HG02938 (cell line): Measurements from ENCODE around the gene SPIRE2.
"Not testable (repeated sequence)": the region's sequence is repeated elsewhere in the genome, so short reads cannot be mapped to it uniquely, and the experiment has no call there.

Experiments used
- ATAC-seq: cut with Tn5 transposase; IDR thresholded peaks from one replicate; pipeline ENCODE4 v1.9.1; 2021; ENCODE audit warnings: mild to moderate bottlenecking, moderate library complexity; ENCODE audit not compliant: unreplicated experiment

Gene SPIRE2

DNA sequence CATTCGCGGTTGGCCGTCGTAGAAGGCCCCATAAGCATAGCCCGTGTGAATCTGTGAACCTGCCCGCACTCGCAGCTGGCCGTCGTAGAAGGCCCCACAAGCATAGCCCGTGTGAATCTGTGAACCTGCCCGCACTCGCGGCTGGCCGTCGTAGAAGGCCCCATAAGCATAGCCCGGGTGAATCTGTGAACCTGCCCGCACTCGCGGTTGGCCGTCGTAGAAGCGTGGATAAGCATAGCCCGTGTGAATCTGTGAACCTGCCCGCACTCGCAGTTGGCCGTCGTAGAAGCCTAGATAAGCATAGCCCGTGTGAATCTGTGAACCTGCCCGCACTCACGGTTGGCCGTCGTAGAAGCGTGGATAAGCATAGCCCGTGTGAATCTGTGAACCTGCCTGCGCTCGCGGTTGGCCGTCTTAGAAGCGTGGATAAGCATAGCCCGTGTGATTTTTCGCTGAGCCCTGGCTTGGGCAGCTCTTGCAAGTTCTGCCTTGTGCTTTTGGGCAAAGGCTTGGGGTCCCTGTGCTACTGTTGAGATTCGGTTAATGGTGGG is 6.6 kb downstream of the SPIRE2 start:
- not testable (repeated sequence) for ATAC-seq

DNA sequence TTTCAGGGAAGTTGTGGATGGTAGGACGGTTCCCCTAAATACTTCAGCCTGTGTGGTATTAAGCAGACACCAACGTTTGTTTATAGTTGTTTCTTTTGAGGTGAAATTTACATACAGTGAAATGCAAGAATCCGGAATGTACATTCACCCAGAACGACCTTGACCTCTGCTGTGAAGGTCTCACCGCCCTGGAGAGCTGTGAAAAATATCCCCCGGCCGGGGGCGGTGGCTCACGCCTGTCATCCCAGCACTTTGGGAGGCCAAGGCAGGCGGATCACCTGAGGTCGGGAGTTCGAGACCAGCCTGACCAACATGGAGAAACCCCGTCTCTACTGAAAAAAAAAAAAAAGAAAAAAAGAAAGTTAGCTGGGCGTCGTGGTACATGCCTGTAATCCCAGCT is 8.2 kb downstream of the SPIRE2 start:
- ATAC-seq, result not testable (repeated sequence)

DNA sequence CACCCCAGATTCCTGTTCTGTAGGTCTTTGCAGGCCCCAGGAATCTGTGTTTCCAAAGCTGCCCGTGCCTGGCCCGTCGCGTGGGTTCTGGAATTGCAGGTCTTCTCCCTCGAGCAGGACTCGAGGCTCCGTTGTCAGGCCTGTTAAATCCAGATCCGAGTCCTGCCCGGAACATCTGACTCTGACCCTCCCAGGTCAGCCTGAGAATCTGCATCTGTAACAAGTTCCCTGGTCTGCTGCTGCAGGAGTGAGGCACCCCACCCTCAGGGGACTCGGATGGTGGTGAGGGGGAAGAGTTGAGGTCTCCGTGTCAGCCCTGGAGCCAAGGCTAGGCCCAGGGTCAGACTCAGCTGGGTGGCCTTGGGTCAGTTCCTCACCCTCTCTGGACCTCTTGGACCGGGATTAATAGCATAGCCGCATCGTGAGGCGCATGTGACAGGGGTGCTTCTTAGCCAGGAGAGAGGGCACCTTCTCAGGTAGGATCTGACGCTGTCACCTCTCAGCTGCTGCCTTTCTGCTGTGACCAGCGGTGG is 8.8 kb downstream of the SPIRE2 start:
- no peak for ATAC-seq

DNA sequence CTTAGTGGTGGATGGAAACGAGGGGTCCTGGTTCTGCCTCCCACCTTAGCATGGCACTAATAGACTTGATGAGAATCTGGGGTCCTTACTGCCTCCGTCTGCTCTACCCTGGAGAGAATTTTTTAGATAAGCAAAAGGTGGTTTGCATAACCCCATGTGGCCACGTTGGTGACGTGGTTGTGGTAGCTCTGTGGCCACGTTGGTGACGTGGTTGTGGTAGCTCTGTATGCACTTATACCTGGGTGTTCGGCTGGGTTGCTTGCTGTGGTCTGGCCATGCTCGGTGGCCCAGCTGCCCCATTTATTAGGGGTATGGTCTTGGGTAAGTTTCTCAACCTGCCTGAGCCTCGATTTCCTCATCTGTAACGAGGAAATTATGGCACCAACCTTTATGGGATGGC is 13.0 kb downstream of the SPIRE2 start:
- ATAC-seq, result no peak

DNA sequence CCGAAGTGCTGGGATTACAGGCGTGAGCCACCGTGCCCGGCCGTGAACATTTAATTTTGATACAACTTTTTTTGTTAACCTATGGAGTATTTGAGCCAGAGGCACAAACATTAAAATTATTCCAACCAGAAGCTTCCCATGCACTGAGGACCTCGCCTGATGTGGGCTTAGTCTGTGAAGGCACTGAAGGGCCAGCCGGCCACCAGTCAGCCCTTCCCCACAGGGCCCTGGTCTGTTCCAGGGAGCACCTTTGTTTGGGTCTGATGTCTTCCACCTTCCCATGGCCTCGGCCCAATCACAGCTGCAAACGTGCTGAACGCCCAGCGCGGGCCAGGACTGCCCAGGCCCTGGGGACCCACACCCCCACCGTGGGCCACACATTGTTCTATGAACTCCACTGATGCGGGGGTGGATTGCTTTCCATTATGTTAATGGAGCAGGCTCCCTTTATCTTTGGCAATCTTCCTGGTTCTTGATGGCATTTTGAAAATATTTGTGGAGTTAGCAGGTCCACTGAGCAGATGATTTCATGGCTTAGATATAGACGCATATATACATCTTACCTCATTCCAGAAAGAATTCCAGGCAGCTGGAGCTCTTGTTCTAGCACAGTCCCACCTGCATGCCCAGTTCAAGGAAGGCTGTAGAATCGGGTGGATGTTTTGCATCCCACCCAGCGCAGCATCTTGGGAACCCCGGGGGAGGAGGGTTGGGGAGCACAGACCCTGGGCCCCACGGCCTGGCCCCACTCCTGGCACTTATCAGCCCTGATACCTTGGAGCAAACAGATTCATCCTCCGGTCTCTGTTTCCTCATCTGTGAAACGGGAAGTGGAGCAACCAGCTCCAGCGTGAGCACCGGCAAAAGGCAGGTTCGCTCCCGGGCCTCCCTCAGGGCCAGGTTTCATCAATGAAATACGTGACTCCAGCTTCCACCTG is 14.5 kb downstream of the SPIRE2 start:
- no peak for ATAC-seq

DNA sequence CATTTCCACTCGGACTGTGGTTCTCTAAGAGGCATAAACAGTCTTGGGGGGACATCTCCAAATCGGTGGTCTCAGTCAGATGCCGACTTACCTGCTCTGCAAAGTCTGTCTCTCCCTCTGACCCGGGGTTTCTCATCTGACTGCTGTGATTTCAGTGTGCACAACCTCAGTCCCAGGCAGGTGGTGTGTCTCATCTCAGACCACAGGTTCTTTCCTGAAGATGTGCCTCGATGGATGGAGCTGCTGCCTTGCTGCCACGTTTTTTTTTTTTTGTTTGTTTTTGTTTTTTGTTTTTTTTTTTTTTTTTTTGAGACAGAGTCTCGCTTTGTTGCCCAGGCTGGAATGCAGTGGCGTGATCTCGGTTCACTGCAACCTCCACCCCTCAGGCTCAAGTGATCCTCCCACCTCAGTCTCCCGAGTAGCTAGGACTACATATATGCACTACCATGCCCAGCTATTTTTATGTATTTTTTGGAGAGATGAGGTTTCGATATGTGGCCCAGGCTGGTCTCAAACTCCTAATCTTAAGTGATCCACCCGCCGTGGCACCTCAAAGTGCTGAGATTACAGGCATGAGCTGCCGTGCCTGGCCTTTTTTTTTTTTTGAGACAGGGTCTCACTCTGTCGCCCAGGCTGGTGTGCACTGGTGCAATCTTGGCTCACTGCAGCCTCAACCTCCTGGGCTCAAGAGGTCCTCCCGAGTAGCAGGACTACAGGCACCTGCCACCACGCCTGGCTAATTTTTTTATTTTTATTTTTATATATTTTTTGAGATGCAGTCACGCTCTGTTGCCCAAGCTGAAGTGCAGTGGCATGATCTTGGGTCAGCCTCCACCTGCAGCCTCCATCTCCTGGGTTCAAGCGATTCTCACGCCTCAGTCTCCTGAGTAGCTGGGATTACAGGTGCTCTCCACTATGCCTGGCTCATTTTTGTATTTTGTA is 15.4 kb downstream of the SPIRE2 start:
- no peak for ATAC-seq

DNA sequence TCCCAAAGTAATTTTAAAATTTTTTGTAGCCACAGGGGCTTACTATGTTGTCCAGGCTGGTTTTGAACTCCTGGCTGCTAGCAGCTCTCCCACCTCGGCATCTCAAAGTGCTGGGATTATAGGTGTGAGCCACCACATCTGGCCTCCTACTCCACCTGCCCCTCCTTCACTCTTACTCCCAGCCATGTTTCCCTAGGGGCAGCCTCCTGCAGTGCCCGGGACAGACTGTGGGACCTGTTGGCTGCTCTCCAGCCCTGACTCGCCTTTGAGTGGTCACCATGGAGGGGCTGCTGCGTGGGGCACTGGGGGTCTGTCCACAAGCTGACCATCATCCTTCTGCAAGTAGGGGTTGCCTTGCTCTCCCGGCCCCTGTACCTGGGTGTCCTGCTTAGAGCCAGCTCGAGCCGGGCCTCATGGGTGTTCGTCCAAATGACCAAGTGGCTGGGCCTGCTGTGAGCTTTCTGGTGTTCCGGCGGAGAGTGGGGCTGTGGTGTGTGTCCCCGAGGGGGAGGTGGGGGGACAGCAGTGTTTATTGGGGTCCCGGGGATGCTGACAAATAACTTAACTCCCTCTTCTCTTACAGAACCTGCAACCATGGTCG is 16.6 kb downstream of the SPIRE2 start:
- no peak for ATAC-seq

DNA sequence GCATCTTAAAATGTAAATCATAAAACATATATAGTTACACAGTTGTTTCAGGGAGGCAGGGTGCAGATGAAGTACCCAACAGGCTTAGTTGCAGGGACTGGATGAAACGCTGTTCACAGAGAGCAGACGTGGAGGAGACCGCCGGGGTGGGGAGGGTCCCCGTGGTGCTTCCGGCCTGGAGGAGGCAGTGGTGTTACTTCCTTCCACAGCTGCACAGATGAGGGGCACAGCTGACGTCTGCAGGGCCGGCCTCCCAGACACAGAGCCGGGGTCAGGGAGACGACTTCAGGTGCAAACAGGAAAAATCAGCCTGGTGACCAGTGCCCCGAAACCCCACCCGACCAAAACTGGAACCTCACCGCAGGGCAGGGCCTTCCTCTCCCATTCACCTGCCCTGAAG is 17.1 kb downstream of the SPIRE2 start:
- no peak for ATAC-seq

DNA sequence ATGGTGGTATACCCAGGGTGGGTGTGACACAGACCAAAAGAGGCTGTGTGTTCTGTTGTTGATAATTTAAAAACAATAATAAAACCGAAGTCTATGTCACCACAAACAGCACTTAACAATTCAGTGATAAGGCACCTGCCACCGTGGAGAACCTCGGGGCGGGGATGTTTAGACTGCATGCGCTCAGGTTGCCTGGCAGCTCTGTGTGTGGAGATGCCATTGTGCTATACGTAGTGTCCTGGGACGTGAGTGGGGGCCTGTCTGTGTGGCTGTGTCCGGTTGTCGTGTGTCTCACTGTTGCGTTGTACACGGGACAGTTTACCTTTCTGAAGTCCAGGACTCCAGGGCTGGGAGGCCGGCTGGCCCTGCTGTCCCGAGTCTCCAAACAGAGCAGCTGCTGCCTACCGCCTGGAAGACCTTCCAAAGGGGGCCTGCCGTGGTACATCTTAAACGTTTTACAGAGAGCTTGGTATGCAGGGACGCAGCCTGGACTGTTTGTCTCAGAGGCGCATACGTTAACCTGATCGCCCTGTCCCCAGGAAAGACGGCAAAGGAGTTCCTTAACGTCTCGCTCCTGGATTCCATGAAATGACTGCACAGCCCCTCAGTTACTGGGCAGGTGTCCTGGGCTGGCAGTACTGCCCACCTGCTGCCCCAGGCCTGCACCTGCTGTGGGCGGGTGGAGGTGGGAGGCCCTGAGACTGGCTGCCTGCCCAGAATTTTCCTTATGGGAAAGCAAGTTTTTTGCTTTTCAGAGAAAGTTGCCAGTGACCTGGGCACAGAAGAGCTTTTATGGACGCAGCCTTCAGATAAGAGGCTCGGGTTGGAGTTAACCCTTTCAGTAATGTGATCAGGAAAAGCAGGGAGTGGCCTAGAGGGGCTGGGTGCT is 19.0 kb downstream of the SPIRE2 start:
- ATAC-seq, result no peak

DNA sequence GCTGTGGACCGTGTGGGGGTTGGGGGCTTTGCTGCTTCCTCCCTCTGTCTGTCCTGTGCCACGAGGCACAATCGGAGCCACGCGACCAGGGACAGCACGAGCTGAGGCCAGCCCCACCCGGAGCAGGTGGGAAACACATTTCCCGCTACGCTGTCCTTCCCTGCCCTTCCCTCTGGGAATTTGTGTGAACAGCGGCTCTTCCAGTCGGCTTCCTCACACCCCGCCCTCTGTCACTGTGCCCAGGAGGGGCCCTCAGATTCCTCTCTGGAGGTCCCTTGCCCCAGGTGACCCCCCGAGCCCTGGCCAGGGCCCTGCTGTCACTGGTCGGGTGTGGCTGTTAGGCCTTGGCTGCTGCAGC is 19.6 kb downstream of the SPIRE2 start:
- no peak for ATAC-seq

DNA sequence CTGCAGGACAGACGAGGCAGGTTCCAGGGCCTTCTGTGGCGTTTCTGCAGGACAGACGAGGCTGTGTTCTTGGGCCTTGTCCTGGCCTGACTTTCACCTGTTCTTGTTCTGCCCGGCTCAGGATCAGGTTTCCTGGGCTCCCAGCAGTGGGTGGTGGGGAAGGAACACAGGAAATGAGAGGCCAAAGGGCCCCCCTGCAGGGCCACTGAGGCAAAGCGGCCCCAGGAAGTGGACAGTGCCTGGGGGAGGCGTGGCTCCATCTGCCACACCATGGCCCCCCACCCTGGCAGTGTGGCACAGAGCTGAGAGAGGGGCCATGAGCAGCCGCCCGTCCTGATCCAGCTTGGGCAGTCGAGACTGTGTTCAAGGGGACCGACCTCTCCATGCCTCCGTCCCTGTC is 20.7 kb downstream of the SPIRE2 start:
- ATAC-seq, result no peak

DNA sequence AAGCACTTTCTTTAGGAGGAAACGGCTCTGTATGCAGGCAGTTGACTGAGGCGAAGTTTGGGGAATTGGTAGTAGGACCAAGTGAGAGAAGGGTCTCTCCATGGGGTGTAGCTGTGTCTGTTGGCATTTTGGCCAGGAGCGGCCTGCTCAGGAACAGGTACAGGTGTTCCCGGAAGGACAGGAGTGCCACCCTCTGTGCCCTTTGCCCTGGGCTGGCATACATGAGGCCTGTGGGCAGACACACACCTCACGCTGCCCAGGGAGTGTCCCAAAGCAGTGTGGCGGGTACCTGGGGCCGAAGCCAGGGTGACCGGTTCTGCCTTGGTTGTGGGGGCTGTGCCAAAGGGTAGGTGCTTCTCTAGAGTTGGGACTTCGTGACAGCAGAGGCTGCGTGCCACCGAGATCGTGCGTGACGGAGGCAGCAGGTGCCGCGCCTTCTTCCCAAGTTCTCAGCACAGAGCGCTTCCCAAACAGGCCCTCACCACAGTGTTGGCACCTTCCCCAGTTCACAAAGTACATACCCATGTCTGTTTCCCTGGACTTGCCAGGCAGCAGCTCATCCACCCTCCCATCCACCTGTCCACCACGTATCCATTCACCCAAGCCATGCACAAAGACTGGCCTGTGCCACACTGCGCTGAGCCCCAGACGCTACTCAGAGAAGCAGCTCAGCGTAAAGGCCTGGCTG is 25.2 kb downstream of the SPIRE2 start:
- no peak for ATAC-seq

DNA sequence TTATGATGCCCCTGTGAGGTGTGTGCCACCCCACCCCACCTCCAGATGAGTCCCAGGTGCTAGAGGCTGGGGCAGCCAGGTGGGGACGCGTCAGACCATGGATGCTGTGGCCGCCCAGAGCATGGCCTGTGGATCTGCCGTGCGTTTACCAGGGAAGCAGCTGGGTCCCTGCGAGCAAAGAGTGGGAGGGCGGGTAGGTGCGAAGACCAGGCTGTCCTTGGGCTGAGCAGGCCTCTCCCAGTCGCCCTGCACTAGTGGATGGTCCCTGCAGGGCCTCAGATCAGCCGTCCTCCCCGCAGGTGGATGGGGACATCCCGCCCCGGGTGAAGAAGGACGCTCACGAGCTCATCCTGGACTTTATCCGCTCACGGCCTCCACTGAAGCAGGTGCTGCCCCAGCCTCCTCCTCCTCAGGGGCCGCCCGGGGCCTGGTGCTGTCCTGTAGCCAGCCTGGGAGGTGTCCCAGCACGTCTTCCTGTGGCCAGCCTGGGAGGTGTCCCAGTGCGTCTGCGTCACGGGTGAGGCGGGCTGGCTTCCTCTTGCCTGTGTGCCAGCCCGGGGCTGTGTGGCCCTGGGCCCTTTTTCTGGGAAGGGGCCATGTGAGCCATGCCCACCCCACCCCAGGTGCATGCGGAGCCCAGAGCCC is 27.1 kb downstream of the SPIRE2 start:
- no peak for ATAC-seq

DNA sequence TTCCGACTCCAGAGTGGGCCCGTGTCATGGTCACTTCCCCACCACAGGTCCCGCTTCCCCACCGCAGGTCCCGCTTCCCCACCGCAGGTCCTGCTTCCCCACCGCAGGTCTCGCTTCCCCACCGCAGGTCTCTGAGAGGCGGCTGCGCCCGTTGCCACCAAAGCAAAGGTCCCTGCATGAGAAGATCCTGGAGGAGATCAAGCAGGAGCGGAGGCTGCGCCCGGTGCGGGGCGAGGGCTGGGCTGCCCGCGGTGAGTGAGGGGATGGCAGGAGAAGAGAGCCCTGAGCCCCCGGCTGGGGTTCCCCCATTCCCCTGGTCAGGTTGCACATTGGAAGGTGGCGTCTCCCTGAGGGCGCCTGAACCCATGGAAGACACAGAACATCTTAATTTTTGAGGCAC is 27.7 kb downstream of the SPIRE2 start:
- ATAC-seq, result no peak

DNA sequence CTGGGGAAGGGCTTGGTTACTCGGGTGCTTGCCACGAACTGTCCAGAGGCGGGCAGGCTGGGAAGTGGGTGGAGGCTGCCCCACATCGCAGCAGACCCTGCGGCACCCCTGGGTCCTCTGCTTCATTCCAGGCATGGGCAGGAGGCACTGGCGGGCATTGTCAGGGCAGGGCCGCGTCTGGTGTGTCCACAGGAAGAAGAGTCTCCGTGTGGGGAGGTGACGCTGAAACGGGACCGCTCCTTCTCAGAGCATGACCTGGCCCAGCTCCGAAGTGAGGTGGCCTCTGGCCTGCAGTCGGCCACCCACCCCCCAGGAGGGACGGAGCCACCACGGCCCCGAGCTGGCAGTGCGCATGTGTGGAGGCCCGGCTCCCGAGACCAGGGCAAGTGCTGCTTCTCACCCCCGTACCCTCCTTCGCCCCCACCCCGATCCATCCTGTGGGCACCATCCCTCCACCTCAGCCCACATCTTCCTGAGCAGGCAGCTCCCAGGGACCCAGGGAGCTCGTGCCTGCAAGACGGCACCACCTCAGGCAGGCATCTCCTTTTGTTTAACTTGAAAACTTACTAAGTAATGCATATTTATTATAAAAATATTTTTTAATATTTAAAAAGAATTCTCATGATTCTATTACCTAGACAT is 30.8 kb downstream of the SPIRE2 start:
- no peak for ATAC-seq

DNA sequence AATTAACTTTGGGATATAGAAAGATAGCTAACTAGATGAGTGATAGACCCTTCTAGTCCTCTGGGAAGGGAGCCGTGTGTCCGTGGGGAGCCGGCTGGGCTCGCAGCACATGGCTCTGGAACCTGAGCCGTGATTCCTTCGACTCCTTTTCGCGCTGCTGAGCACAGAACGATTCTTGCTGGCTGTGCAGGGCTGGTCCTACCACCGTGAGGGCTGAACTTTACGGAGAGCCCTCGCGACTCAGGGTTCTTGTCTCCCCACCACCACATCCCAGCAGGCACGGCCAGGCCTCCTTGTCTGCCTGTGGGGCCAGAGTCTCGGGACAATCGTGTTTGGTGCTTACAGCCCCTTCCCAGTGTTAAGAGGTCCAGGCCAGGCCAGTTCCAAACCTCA is 31.3 kb downstream of the SPIRE2 start:
- ATAC-seq, result no peak

DNA sequence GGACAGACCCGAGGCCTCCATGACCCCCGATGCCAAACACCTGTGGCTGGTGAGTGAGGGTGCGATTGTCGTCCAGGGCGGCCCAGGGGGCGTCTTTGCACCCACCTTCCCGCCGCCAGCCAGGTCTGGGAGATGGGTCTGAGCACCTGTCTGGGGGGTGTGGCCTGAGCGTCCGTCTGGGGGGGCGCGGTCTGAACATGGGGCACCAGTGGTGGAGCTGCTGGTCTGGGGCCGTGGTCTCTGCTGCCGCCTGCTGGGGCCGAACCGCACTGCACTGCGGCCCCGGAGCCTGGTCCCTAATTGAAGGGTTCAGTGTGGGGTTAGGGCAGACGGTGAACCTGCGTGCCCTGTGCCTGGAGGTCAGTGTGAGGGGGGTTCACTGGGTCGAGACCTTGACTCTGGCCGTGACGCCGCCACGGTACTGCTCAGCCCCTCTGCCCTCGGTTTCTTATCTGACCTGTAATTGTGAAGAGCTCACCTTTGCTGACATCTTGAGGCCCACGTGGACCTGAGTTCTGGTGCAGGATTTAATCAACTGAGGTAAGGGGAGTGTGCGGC is 32.6 kb downstream of the SPIRE2 start:
- no peak for ATAC-seq

DNA sequence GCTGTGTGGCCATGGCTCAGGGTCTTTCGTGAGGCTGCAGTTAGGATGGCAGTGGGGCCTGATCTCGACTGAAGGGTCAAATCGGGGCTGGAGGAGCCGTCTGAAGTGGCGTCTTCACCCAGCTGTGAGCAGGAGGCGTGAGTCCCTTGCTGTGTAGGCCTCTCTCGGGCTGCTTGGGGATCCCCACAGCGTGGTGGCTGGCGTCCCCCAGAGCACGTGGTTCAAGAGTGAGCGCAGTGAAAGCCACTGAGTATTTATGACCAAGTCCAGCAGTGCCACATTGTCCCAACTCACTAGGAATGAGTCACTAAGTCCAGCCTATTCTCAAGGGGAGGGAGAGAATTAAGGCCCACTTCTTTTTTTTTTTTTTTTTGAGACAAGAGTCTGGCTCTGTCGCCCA is 33.4 kb downstream of the SPIRE2 start:
- no peak for ATAC-seq
